Measurements from ENCODE around the gene TUBA1A.
"Not testable (repeated sequence)": the region's sequence is repeated elsewhere in the genome, so short reads cannot be mapped to it uniquely, and the experiment has no call there.

Gene TUBA1A

DNA sequence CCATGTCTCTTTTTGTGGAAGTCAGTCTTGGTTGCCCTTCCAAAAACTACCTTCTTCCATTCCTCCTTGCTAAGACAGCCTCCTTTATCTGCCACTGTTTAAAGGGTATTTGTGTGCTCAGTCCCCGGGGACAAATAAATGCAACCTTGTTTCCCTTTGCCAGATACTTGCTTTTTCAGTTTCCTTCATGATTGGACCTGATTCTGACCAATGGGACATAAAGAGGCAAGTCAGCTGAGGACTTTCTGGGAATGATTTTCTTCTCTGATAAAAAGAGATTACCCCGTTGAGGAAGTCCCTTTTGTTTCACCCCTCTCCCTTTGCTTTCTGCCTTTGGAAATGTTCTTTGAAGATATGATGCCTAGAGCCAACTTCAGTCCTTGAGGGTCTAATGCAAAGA, 50.3 kb downstream of the TUBA1A start:
- TF ChIP-seq BACH2 (CRISPR knock-in tag; IDR thresholded peaks at IDR 0.05; ENCODE audit: borderline replicate concordance): no peak
- TF ChIP-seq OSR1 (CRISPR knock-in tag; IDR thresholded peaks at IDR 0.05): no peak
- TF ChIP-seq ZFP30 (CRISPR knock-in tag; IDR thresholded peaks at IDR 0.05): no peak
- no peak for TF ChIP-seq RARB (CRISPR knock-in tag; IDR thresholded peaks at IDR 0.05)
- TF ChIP-seq ESRRG (CRISPR knock-in tag; IDR thresholded peaks at IDR 0.05): no peak
- ATAC-seq: no peak

DNA sequence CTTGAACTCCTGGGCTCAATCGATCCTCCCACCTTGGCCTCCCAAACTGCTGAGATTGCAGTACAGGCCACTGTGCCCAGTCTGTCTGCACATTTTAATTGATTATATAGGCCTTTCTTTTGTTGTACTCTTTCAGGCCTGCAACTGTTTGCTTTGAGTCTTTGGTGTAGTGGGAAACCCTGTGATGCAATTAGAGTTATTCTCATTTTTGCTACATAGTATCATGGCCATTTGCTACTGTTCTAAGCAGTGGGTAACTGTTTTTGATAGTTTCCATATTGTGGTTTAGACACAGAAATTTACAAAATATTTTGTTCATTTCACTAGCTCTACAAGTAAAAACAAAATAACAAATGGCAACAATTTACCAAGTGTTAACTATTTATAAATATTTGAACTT, 51.4 kb downstream of the TUBA1A start:
- ATAC-seq: no peak
- TF ChIP-seq, protein P1, sequence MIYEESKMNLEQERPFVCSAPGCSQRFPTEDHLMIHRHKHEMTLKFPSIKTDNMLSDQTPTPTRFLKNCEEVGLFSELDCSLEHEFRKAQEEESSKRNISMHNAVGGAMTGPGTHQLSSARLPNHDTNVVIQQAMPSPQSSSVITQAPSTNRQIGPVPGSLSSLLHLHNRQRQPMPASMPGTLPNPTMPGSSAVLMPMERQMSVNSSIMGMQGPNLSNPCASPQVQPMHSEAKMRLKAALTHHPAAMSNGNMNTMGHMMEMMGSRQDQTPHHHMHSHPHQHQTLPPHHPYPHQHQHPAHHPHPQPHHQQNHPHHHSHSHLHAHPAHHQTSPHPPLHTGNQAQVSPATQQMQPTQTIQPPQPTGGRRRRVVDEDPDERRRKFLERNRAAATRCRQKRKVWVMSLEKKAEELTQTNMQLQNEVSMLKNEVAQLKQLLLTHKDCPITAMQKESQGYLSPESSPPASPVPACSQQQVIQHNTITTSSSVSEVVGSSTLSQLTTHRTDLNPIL (CRISPR knock-in tag; IDR thresholded peaks at IDR 0.05; ENCODE audit: low read depth): no peak
- TF ChIP-seq ZNF70 (CRISPR knock-in tag; IDR thresholded peaks at IDR 0.05) (no peak), PPARA (CRISPR knock-in tag; IDR thresholded peaks at IDR 0.05; ENCODE audit: borderline replicate concordance) (no peak), ZNF565 (CRISPR knock-in tag; conservative IDR thresholded peaks at IDR 0.05; ENCODE audit: low read depth) (no peak), SNAI2 (CRISPR knock-in tag; IDR thresholded peaks at IDR 0.05) (no peak), ZFP30 (CRISPR knock-in tag; IDR thresholded peaks at IDR 0.05) (no peak), RARB (CRISPR knock-in tag; IDR thresholded peaks at IDR 0.05) (no peak), BACH2 (CRISPR knock-in tag; IDR thresholded peaks at IDR 0.05; ENCODE audit: borderline replicate concordance) (no peak), ARNTL (CRISPR knock-in tag; IDR thresholded peaks at IDR 0.05; ENCODE audit: borderline replicate concordance, low read depth) (no peak), ZFP3 (CRISPR knock-in tag; IDR thresholded peaks at IDR 0.05) (no peak), TCF4 (CRISPR knock-in tag; IDR thresholded peaks at IDR 0.05; ENCODE audit: borderline replicate concordance) (no peak)
- TF ChIP-seq, protein P2, sequence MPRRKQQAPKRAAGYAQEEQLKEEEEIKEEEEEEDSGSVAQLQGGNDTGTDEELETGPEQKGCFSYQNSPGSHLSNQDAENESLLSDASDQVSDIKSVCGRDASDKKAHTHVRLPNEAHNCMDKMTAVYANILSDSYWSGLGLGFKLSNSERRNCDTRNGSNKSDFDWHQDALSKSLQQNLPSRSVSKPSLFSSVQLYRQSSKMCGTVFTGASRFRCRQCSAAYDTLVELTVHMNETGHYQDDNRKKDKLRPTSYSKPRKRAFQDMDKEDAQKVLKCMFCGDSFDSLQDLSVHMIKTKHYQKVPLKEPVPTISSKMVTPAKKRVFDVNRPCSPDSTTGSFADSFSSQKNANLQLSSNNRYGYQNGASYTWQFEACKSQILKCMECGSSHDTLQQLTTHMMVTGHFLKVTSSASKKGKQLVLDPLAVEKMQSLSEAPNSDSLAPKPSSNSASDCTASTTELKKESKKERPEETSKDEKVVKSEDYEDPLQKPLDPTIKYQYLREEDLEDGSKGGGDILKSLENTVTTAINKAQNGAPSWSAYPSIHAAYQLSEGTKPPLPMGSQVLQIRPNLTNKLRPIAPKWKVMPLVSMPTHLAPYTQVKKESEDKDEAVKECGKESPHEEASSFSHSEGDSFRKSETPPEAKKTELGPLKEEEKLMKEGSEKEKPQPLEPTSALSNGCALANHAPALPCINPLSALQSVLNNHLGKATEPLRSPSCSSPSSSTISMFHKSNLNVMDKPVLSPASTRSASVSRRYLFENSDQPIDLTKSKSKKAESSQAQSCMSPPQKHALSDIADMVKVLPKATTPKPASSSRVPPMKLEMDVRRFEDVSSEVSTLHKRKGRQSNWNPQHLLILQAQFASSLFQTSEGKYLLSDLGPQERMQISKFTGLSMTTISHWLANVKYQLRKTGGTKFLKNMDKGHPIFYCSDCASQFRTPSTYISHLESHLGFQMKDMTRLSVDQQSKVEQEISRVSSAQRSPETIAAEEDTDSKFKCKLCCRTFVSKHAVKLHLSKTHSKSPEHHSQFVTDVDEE (CRISPR knock-in tag; IDR thresholded peaks at IDR 0.05): no peak
- TF ChIP-seq, protein P3, sequence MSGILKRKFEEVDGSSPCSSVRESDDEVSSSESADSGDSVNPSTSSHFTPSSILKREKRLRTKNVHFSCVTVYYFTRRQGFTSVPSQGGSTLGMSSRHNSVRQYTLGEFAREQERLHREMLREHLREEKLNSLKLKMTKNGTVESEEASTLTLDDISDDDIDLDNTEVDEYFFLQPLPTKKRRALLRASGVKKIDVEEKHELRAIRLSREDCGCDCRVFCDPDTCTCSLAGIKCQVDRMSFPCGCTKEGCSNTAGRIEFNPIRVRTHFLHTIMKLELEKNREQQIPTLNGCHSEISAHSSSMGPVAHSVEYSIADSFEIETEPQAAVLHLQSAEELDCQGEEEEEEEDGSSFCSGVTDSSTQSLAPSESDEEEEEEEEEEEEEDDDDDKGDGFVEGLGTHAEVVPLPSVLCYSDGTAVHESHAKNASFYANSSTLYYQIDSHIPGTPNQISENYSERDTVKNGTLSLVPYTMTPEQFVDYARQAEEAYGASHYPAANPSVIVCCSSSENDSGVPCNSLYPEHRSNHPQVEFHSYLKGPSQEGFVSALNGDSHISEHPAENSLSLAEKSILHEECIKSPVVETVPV (CRISPR knock-in tag; IDR thresholded peaks at IDR 0.05): no peak
- TF ChIP-seq, protein P4, sequence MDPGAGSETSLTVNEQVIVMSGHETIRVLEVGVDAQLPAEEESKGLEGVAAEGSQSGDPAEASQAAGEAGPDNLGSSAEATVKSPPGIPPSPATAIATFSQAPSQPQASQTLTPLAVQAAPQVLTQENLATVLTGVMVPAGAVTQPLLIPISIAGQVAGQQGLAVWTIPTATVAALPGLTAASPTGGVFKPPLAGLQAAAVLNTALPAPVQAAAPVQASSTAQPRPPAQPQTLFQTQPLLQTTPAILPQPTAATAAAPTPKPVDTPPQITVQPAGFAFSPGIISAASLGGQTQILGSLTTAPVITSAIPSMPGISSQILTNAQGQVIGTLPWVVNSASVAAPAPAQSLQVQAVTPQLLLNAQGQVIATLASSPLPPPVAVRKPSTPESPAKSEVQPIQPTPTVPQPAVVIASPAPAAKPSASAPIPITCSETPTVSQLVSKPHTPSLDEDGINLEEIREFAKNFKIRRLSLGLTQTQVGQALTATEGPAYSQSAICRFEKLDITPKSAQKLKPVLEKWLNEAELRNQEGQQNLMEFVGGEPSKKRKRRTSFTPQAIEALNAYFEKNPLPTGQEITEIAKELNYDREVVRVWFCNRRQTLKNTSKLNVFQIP (CRISPR knock-in tag; IDR thresholded peaks at IDR 0.05; ENCODE audit: borderline replicate concordance, low read depth): no peak
- TF ChIP-seq, protein P5, sequence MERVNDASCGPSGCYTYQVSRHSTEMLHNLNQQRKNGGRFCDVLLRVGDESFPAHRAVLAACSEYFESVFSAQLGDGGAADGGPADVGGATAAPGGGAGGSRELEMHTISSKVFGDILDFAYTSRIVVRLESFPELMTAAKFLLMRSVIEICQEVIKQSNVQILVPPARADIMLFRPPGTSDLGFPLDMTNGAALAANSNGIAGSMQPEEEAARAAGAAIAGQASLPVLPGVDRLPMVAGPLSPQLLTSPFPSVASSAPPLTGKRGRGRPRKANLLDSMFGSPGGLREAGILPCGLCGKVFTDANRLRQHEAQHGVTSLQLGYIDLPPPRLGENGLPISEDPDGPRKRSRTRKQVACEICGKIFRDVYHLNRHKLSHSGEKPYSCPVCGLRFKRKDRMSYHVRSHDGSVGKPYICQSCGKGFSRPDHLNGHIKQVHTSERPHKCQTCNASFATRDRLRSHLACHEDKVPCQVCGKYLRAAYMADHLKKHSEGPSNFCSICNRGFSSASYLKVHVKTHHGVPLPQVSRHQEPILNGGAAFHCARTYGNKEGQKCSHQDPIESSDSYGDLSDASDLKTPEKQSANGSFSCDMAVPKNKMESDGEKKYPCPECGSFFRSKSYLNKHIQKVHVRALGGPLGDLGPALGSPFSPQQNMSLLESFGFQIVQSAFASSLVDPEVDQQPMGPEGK (CRISPR knock-in tag; IDR thresholded peaks at IDR 0.05; ENCODE audit: borderline replicate concordance): no peak

DNA sequence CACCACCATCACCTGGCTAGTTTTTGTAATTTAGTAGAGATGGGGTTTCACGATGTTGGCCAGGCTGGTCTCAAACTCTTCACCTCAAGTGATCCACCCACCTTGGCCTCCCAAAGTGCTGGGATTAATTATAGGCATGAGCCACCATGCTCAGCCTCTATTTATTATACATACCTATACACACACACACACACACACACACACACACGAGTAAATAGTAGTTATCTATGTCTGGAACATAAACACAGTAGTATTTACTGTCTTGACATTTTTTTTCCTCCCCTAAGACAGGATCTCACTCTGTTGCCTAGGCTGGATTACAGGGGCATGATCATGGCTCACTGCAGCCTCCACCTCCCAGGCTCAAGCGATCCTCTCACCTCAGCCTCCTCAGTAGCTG, 51.9 kb downstream of the TUBA1A start:
- ATAC-seq: not testable (repeated sequence)

All from SK-N-SH treated with all-trans-retinoic acid at 6 μM for 48 hours (cell line).